ENCODE results near the gene DPYSL4.

DPYSL4 gene

GRCh38 chr10:132186488-132187429 is at the start of gene DPYSL4:
Gene DPYSL4 (plus strand): TSS chr10:132186948. CDS start chr10:132187064, 116 bp downstream.
- no peak for DNase-seq (ENCODE audit: low read depth in 3 of 3)

GRCh38 chr10:132137111-132138072 is 49.4 kb upstream of the DPYSL4 start:
- no peak for DNase-seq (ENCODE audit: low read depth in 3 of 3)

GRCh38 chr10:132138133-132138532 is 48.6 kb upstream of the DPYSL4 start:
- DNase-seq (ENCODE audit: low read depth in 3 of 3), result no peak

- DNase-seq (ENCODE audit: low read depth in 3 of 3), result no peak
Observed at GRCh38 chr10:132138596-132138995, 48.2 kb upstream of the DPYSL4 start.

- DNase-seq (ENCODE audit: low read depth in 3 of 3), result no peak
Observed at GRCh38 chr10:132139526-132139925, 47.2 kb upstream of the DPYSL4 start.

DNA sequence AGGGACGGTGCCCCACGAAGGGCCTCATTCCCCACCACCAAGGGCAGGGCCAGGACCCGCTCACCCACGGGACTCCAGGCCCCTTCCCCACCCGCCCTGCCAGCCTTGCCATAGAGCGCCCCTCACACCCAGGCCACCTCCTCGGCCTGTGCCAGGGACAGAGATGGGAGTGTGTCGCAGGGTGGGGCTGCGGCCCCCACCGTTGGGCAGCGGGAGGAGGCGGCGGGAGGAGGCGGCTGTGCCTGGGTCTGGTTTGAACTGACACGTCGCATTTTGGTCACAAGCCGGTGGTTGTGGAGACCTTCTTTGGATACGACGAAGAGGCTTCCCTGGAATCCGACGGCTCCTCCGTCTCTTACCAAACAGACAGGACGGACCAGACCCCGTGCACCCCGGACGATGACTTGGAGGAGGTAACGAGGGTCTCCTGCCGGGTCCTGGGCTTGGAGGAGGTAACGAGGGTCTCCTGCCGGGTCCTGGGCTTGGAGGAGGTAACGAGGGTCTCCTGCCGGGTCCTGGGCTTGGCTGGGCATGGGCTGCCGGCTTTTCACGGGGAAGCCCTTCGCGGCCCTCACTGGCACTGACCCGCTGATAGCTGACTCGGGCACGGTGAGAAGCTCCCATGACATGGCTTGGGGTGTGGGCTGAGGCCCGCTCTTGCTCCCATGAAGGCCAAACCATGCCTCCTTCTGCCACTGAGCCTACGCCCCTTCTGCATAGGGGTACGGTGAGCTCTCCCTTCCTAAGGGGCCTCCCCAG is 46.4 kb upstream of the DPYSL4 start:
- no peak for DNase-seq (ENCODE audit: low read depth in 3 of 3)

DNA sequence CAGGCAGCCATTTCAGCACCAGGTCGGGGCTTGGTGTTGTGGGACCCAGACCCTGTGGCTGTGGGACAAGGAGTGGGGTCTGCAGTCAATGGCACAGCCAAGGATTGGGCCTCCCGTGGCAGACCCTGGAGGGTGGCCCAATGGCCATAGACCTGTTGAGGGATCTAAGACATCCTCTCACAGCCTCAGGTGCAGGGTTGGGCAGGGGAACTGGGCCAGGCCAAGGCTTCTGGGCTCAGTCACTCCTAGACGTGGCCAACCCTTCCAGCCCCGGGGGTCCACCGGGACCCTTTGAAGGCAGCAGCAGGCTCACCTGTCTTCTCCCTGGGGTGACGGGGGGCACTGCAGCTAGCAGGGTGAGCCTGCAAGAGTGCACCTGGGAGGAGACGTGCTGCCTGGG is 45.7 kb upstream of the DPYSL4 start:
- DNase-seq (ENCODE audit: low read depth in 3 of 3), result no peak

- DNase-seq (ENCODE audit: low read depth in 3 of 3), result no peak
Observed at GRCh38 chr10:132141526-132142395, 45.0 kb upstream of the DPYSL4 start.

GRCh38 chr10:132142396-132143161 is 44.2 kb upstream of the DPYSL4 start:
- DNase-seq (ENCODE audit: low read depth in 3 of 3), result peak in 2 of 3 experiments; percentile 27 to 51

DNA sequence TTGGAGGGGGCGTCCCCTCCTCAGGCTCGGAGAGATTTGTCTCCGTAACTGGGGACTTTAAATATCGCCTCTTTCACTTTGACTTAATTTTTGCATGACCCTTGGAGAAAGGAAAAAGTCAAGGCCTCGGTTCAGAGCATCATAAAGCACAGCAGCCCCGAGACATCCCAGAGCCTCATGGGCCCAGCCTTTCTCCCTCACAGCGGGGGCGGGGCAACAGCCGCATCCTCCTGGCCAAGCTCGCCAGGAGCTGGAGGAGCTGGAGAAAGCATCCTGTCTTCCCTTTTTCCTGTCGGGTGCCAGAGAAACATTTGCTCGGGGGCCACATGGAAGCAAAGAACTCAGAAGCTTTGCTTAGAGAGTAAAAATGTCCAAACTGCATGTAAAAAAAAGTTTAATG is 43.6 kb upstream of the DPYSL4 start:
- no peak for DNase-seq (ENCODE audit: low read depth in 3 of 3)

DNA sequence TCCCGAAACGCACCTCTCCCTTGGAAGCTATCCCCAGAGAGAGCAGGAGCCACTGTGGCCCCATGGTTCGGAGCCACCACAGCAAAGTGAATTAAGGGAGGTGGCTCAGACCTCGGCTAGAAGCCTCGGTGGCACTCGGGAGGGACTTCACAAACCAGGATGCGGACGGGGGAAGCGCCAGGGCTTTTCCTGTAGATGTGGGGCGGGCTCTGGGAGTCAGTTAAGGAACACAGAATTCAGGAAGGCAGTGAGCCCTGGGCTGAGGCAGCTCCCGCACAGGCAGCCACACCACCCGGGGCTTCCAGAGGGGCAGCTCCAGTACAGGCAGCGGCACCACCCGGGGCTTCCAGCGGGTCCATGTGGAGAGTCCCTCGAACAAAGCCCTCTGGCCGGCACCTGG is 42.7 kb upstream of the DPYSL4 start:
- DNase-seq (ENCODE audit: low read depth in 3 of 3), result no peak

GRCh38 chr10:132145002-132145401 is 41.7 kb upstream of the DPYSL4 start:
- no peak for DNase-seq (ENCODE audit: low read depth in 3 of 3)

GRCh38 chr10:132145521-132146185 is 41.1 kb upstream of the DPYSL4 start:
- no peak for DNase-seq (ENCODE audit: low read depth in 3 of 3)

DNA sequence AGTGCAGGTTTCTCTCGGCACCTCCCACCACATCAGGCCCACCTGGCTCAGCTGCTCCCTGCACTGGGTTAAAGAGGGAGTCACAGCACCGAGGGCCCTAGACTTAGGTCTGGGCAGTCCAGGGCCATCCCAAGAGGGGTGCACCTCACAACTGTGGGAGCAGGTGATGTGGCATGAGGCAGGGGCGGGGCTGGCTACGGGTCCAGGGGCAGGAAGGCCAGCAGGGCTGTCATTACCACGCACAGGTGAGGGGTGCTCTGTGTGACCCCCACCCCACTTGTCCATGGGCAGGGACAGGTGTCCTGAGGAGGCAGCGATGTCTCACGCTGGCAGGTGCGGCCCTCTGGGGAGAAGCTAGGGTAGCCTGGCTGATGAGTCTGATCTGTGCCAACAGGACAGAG is 40.5 kb upstream of the DPYSL4 start:
- DNase-seq (ENCODE audit: low read depth in 3 of 3), result no peak

DNA sequence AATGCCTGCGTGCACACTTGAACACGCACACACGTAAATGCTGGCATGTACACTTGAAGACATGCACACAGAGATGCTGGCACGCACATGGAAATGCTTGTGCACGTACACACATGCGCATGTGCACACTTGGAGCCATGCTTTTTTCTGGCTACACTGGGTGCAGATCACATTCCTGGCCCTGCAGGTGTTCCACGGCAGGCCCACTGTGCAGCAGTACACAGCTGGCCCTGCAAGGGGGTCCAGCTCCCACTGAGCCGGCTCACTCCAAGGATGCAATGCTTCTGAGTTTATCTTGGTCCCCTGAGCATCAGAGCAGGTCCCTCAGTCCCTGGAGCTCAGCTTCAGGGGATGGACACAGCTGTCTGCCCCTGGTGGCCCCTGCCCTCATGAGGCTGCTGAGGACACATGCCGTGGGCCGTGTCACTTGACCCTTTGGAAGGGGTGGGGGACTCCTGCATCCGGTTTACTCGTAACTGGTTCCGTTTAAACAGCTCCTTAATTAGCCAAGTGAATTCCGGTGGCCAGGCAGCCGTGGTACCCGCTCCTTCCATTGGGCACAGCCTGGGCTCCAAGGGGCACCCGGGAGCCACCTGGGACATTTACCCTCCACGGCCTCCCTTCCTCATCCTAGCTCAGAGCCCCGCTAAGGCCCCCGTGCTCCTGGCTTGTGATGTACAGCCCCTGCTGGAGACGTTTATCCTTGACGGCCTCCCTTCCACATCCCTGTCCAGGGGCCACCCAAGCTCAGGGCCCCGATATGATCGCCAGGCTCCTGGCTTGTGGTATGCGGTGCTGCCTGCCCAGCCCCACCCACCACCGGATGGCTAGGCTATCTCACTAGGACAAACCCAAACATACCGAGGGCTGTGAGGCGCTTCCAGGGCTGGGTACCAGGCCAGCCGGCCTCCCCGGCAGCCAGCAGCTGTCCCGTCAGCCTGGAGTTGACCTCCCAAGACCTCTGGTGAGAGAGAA is 39.5 kb upstream of the DPYSL4 start:
- DNase-seq (ENCODE audit: low read depth in 3 of 3), result no peak

GRCh38 chr10:132148261-132149251 is 38.2 kb upstream of the DPYSL4 start:
- no peak for DNase-seq (ENCODE audit: low read depth in 3 of 3)

- DNase-seq (ENCODE audit: low read depth in 3 of 3), result no peak
Observed at GRCh38 chr10:132149271-132149670, 37.5 kb upstream of the DPYSL4 start.

All from stimulated activated CD4-positive, alpha-beta T cell treated with anti-CD3 and anti-CD28 coated beads, TNF-alpha, amount 100 ng/mL, for 24 hours (primary cell).